ENCODE results near the gene XYLT1. TPM values are rescaled to one million over a fixed set of nuclear protein-coding genes. Genes with fewer than 3 reads are reported as not detected.

Gene XYLT1
- total and polyA plus RNA-seq, 2 of the 4 experiments (the other 2 are of a cell fraction) = 9.0 to 12.7 TPM

DNA sequence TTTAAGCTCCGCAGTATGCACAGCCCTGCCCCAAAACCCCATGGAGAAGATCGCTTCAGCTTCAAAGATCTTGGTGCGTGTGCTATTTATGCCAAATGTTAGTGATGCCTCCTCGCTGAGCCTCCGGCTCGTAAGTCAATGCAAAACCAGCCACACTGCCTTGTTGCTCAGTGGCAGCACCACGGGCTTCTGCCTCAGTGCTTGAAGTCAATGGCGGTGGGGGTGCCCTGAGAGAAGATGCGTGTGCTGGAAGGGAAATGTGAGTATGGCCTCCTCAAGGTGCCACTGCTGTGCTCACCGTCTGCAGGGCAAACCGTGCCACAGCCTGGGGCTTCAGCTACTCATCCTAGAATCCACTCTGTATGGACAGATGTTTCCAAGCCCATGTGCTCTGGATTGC is 121.9 kb downstream of the XYLT1 start:
- no peak overlapping the region for H3K4ac ChIP-seq (ENCODE audit: low read depth, low read length)
- H3K18ac ChIP-seq (ENCODE audit: low read depth, low read length) = no peak overlapping the region
- H3K4me2 ChIP-seq (ENCODE audit: low read depth, low read length) = no peak overlapping the region
- no peak for DNase-seq
- 100% methylated on average over 3 of the region's 11 CpGs; no CpG with 5 or more reads in 1 of the 2 experiments for WGBS, 2 experiments (ENCODE audit: extremely low coverage in 2 of 2, insufficient read length in 1 of 2)
- H3K4me3 ChIP-seq (ENCODE audit: insufficient read depth, low read depth, low read length) = no peak overlapping the region
- H2BK5ac ChIP-seq (ENCODE audit: low read depth, low read length, poor library complexity, severe bottlenecking) = no peak overlapping the region
- H2AK9ac ChIP-seq (replicated peaks; ENCODE audit: low read depth, low read length, poor library complexity) = no peak overlapping the region
- H3K14ac ChIP-seq (replicated peaks; ENCODE audit: low read depth, low read length) = no peak overlapping the region
- H2BK20ac ChIP-seq (ENCODE audit: low read depth, low read length) = no peak overlapping the region
- no peak overlapping the region for H3K9ac ChIP-seq (ENCODE audit: low read depth, low read length)
- no TSS peak for BruUV-seq (replicated peaks)
- no peaks in the 10 kb centered on the region for H3K27me3 ChIP-seq (ENCODE audit: control insufficient read depth, insufficient read depth, low read length)
- H2AFZ ChIP-seq (replicated peaks; ENCODE audit: low read length, poor library complexity) = no peak overlapping the region
- CTCF ChIA-PET = no interaction called here
- ATAC-seq (ENCODE audit: low read depth) = no peak
- no peak for TF ChIP-seq FOS (IDR thresholded peaks at IDR 0.05; ENCODE audit: low read depth, low read length)
- TF ChIP-seq RCOR1 (IDR thresholded peaks at IDR 0.05; ENCODE audit: insufficient replicate concordance, low read length) = no peak
- TF ChIP-seq RFX5 (IDR thresholded peaks at IDR 0.05; ENCODE audit: low read depth, low read length) = no peak
- TF ChIP-seq, protein P1, sequence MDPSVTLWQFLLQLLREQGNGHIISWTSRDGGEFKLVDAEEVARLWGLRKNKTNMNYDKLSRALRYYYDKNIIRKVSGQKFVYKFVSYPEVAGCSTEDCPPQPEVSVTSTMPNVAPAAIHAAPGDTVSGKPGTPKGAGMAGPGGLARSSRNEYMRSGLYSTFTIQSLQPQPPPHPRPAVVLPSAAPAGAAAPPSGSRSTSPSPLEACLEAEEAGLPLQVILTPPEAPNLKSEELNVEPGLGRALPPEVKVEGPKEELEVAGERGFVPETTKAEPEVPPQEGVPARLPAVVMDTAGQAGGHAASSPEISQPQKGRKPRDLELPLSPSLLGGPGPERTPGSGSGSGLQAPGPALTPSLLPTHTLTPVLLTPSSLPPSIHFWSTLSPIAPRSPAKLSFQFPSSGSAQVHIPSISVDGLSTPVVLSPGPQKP (IDR thresholded peaks at IDR 0.05; ENCODE audit: borderline replicate concordance, low read depth, low read length) = no peak
- TF ChIP-seq, protein P2, sequence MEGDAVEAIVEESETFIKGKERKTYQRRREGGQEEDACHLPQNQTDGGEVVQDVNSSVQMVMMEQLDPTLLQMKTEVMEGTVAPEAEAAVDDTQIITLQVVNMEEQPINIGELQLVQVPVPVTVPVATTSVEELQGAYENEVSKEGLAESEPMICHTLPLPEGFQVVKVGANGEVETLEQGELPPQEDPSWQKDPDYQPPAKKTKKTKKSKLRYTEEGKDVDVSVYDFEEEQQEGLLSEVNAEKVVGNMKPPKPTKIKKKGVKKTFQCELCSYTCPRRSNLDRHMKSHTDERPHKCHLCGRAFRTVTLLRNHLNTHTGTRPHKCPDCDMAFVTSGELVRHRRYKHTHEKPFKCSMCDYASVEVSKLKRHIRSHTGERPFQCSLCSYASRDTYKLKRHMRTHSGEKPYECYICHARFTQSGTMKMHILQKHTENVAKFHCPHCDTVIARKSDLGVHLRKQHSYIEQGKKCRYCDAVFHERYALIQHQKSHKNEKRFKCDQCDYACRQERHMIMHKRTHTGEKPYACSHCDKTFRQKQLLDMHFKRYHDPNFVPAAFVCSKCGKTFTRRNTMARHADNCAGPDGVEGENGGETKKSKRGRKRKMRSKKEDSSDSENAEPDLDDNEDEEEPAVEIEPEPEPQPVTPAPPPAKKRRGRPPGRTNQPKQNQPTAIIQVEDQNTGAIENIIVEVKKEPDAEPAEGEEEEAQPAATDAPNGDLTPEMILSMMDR (conservative IDR thresholded peaks at IDR 0.05; ENCODE audit: low read depth, low read length) = no peak
- TF ChIP-seq USF2 (IDR thresholded peaks at IDR 0.05; ENCODE audit: low read depth, low read length) = no peak
- TF ChIP-seq RAD21 (IDR thresholded peaks at IDR 0.05; ENCODE audit: low read length) = no peak
- no peak for TF ChIP-seq CHD1 (IDR thresholded peaks at IDR 0.05; ENCODE audit: low read depth, low read length)
- no peak for TF ChIP-seq CEBPB (IDR thresholded peaks at IDR 0.05; ENCODE audit: low read depth, low read length)
- TF ChIP-seq SMC3 (IDR thresholded peaks at IDR 0.05; ENCODE audit: low read depth, low read length) = no peak
- no peak for TF ChIP-seq MXI1 (IDR thresholded peaks at IDR 0.05; ENCODE audit: borderline replicate concordance, low read depth, low read length)
- TF ChIP-seq MAZ (IDR thresholded peaks at IDR 0.05; ENCODE audit: borderline replicate concordance, low read depth, low read length) = no peak
- no peak for TF ChIP-seq POLR2A (IDR thresholded peaks at IDR 0.05; ENCODE audit: low read depth, low read length)
- no peak for TF ChIP-seq MAFK (IDR thresholded peaks at IDR 0.05; ENCODE audit: low read depth, low read length)
- TF ChIP-seq BHLHE40 (IDR thresholded peaks at IDR 0.05; ENCODE audit: low read depth, low read length) = no peak
- no peak for TF ChIP-seq NFE2L2 (IDR thresholded peaks at IDR 0.05; ENCODE audit: low read depth, low read length)
- no peak overlapping the region for H3K23ac ChIP-seq (ENCODE audit: low read depth, low read length)
- 0 out of 2 replicates have a peak, but pooled peaks cover 4% of the 10 kb centered on the region for H4K20me1 ChIP-seq (ENCODE audit: insufficient read depth, low read length)
- intact Hi-C loops (cut with micrococcal nuclease) (no loop called here), dilution Hi-C loops (cut with HindIII; ENCODE audit: low sequenced_read_pairs, unreplicated experiment) (no loop called here), in situ Hi-C loops (cut with MboI; ENCODE audit: low sequenced_read_pairs) (no loop called here)
- no peak overlapping the region for H2BK15ac ChIP-seq (ENCODE audit: low read depth, low read length)
- H3K4me1 ChIP-seq (ENCODE audit: control insufficient read depth, insufficient read depth, low read length) = peaks cover 3% of the 10 kb centered on the region
- H3K79me1 ChIP-seq (ENCODE audit: low read depth in 1 of 2, low read length in 2 of 2) = peaks cover 4 to 13% of the 10 kb centered on the region in 2 experiments; a peak in 2 of 4 replicates
- H3K9me3 ChIP-seq (ENCODE audit: control insufficient read depth, insufficient read depth, low read length) = no peaks in the 10 kb centered on the region
- no peaks in the 10 kb centered on the region for H3K36me3 ChIP-seq (ENCODE audit: control insufficient read depth, insufficient read depth, low read length)
- no peak overlapping the region for H3K56ac ChIP-seq (ENCODE audit: extremely low read depth, insufficient read depth, low read length)
- POLR2A ChIA-PET (ENCODE audit: unreplicated experiment) = no interaction called here
- H2AK5ac ChIP-seq (ENCODE audit: low read depth, low read length) = no peak overlapping the region
- H4K8ac ChIP-seq (ENCODE audit: low read depth in 2 of 2, low read length in 2 of 2) = no peak overlapping the region
- H3K27ac ChIP-seq (ENCODE audit: insufficient read depth, low read length) = no peak overlapping the region
- no peak overlapping the region for H4K5ac ChIP-seq (ENCODE audit: low read depth, low read length)
- H3K9me1 ChIP-seq (ENCODE audit: insufficient read depth, low read length) = peaks cover 5% of the 10 kb centered on the region; the same call in 1 of the 2 replicates
- H4K91ac ChIP-seq (ENCODE audit: insufficient read depth, low read depth, low read length) = no peak overlapping the region
- no peak overlapping the region for H2BK120ac ChIP-seq (ENCODE audit: low read depth, low read length)
